Measurements from ENCODE around the gene AXIN1.
A peak's percentile ranks its signal among the peaks of the same experiment; 100 is the strongest.
"Not testable (repeated sequence)": the region's sequence is repeated elsewhere in the genome, so short reads cannot be mapped to it uniquely, and the experiment has no call there.

AXIN1 gene

GRCh38 chr16:381789-382717, 29.5 kb upstream of the AXIN1 start, which contains the start of gene PGAP6:
PGAP6 (minus strand) TSS chr16:381978; CDS start chr16:381821, 157 bp downstream.
- DNase-seq (ENCODE audit: low spot score), result peak; percentile 49

DNA sequence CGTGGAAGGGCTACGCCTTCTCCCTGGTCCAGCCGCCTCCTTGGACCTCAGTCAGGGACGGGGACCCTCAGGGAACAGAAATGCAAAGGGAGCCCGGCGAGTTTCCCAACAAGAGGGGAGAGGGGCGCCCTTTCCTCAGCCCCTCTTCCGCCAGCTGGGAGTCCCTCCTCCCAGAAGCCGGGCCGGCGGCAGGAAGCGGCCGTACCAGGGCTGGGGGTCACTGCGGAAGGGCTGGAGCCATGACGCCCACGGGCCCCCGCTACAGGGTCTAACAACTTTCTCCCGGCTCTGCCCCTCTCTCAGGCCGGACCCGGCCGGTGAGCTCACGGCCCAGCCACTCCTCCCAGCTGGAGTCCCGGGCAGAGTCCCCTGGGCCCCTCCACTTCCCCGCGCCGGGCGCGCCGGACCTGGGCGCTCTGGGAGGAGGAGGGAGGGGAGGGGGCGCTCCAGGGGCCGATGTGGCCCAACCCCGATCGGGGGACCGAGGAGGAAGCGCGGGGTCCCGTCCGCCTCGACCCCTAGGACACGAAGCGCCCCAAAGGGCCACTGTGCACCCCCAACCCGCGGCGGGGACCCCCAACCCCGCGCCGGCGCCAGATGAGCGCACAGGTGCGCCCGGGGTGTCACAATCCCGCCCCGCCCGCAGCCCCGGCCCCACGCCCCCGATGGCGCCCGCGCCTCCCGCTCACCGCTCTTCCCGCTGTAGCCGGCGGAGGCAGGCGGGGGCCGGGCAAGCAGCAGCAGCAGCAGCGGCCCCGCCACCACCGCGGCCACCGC, 28.7 kb upstream of the AXIN1 start:
- DNase-seq (ENCODE audit: low spot score), result no peak

DNA sequence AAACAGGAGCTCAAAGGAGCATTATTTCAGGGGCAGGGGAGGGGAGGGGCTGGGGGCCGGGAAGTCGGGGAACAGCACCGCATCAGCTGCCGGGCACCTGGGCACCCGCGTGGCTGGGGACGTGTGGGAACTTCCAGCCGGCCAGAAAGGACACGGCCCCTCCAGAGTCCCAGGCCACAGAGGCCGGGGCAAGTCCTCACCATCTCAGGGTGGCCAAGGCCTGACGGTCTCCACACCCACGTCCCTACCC, 28.2 kb upstream of the AXIN1 start:
- DNase-seq (ENCODE audit: low spot score), result no peak

DNA sequence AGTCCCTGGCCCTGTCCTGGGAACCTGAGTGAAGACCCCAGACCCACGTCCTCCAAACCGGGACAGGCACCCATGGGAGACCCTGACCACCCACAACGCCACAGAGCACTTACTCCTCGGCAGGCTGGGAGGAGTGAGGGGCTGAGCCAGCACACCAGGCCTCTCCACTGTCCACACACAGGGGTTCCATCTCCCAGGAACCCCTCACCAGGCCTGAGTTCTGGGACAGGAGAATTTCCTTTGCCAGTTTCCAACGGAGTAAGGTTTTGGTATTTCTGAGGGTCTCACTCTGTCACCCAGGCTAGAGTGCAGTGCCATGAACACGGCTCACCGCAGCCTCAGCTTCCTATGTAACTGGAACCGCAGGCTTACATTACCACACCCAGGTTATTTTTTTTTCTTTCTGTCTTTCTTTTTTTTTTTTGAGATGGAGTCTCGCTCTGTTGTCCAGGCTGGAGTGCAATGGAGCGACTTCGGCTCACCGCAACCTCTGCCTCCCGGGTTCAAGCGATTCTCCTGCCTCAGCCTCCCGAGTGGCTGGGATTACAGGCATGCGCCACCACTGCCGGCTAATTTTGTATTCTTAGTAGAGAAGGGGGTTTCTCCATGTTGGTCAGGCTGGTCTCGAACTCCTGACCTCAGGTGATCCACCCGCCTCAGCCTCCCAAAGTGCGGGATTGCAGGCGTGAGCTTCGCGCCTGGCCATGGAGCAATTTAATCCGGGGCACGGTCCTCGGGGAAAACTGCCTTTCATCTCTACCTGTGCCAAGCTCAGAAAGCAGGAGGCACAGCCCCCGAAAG, 27.6 kb upstream of the AXIN1 start:
- DNase-seq (ENCODE audit: low spot score), result no peak

DNA sequence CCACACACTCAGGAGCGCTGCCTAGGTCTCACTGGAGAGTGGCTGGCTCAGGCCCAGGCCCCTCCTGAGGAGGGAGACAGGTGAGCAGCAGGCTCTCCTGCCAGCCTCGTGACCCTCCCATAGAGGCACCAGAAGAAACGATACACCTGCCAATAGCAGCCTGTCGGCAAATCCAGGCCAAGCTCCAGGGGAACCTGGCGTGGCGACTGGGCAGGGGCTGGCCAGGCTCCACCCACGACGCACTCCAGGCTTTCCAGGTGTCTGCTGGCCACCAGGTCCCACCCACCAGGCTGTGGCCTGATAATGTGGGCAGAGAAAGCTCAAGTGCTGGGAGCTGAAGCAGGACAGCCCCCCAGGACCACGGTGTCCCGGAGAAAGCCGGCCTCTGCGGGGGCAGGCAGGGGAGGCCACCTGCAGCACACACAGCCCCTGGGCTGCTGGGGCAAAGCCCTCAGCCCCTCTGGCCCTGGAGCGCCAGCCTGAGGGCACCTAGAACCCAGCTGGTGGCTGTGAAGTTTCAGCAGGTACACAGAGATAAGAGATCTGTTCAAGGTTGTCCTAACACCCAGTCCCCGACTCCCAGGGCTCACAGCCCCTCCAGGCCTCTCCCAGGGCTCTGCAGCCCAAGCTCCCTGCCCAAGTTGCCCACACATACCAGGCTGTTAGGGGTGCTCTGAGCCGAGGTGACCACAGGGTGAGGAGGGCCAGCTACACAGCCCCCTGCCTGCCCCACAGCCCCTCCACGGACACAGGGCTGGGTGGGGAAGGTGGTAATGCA, 26.8 kb upstream of the AXIN1 start:
- no peak for DNase-seq (ENCODE audit: low spot score)

GRCh38 chr16:378821-379182, 26.3 kb upstream of the AXIN1 start:
- DNase-seq (ENCODE audit: low spot score), result no peak

DNA sequence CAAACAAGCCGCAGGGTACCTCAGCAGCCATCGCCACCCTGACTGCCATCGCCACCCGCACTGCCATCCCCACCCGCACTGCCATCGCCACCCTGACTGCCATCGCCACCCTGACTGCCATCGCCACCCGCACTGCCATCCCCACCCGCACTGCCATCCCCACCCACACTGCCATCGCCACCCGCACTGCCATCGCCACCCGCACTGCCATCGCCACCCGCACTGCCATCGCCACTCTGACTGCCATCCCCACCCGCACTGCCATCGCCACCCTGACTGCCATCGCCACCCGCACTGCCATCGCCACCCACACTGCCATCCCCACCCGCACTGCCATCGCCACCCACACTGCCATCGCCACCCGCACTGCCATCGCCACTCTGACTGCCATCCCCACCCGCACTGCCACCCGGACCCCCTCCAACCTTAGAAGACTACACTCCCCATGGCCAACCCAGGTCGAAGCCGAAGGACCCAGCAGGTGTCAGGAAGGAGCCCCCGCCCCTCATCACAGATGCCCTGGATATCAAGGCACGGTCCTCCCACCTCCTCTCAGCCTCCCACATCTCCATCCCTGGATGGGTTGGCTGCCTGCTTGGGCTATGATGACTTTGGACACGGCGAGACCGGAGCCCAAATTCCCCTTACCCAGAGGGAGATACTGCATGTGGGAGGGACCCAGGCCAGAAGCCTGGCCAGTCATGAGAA, 25.7 kb upstream of the AXIN1 start:
- DNase-seq (ENCODE audit: low spot score), result not testable (repeated sequence)

DNA sequence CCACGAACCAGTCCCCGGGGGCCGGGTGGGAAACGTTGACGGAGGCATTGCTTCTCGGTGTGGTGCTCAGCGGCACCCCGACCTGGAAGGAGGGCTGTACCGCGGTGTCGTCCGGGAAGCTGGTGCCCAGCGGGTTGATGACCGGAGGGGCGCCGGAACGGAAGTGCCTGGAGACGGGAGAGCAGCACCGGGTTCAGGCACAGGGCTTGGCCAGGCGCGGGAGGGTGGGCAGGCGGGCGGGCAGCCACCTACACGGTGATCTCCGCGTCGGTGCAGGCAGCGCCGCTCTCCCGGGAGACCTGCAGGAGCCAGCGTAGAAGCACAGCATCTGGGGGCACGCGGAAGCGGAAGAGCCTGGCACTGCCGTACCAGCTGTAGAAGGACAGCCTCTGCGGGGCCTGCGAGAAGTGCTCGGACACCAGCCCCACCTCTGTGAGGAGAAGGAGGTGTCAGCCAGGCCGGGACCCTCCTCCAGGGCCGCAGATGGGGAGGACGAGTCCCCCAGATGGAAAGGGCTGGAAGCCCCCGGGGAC, 25.0 kb upstream of the AXIN1 start:
- DNase-seq (ENCODE audit: low spot score), result no peak

DNA sequence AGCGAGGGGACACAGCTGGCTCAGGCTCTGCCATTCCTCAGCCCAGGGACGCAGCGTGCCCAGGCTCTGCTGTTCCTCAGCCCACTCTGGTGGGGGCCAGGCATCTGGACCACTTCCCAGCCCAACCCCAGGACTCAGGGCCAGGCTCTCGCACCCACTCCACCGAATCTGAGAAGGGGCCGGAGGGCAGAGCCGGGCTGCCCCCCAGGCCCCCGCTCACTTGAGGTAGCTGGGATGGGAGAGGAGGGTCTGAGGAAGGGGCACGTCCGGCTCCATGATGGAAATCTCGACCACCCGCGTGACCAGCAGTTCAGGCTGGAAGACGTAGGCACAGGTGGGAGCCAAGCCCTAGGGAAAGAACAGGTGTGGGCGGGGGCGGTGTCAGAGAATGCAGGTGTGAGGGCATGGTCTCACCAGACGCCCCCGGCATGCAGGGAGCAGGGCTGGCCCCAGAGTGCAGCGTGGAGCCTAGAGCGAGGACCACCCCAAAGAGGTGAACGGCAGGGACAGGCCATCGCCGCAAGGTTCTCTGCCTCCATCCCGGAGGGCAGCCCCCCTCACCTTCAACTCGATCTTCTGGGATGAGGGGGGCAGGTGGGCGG, 24.4 kb upstream of the AXIN1 start:
- no peak for DNase-seq (ENCODE audit: low spot score)

DNA sequence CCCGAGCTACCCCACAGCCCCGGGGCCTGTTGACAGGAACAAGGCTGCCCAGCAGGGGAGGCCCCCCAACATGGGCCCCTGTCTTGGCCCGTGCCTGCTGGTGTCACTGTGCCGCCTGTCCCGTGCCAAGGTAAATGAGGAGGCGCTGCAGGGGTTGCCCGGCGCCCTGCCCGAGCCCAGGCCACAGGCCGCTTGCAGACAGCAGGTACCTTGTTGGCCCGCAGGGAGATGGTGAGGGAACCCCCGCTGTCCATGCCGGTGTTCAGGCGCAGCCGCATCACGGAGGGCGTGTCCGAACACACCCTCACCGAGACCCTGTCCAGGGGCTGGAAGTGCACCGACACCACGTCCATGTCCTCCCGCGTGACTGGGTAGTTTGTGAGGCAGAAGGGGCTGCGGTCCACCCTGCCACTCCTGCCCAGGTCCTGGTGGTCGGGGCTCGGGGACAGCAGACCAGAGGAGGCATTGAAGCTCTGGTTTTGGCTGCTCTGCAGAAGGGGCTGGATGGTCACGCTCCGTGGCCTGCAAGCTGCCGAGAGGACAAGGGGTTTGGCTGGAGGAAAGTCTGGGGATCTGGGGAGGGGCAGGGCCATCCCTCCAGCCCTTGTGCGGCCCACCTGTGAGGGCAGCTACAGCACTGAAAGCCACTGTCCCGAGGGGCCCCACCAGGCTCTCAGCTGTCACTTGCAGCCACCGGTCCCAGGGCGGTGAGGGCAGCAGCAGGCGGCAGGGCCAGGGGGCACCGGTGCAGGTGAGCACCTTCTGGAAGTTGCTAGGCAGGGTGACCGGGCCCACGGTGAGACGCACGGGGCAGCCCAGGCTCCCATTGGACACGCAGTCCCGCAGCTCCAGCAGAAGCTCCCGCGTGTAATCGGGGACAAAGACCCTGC, 23.6 kb upstream of the AXIN1 start:
- DNase-seq (ENCODE audit: low spot score), result no peak

- no peak for DNase-seq (ENCODE audit: low spot score)
These were observed 22.7 kb upstream of the AXIN1 start for GRCh38 chr16:375212-375611.

GRCh38 chr16:374616-374926, 22.0 kb upstream of the AXIN1 start:
- no peak for DNase-seq (ENCODE audit: low spot score)

DNA sequence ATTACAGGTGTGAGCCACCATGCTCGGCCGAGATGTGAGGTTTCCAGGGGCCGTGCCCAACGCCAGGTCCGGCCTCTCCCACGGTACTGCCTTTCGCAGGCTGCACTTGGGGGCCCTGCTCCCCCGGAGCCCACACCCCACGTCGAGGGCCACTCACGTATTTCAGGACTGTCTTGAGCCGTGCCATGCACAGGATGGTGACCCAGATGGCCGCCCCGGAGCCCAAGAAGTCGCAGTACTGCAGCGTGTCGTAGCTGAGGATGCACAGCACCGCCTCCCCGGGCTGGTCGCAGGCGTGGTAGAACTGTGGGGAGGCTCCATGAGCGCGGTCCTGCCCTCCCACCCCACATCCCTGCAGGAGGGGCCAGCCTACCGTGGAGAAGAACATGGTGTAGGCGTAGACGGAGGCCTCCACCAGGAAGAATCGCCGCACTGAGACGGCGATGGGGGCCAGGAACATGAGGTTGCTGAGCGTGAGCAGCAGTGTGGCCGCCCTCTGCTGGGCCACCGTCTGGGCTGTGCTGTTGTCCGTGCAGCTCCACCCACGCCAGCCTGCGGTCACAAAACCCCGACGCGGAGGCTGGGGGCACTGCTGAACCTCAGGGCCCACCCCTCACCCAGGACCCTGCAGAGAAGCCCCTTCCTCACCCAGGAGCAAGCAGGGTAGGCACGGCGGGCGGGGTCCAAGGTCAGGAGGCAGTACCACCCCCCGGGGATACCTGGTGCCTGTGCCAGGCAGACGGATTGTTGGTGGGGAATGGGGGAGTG, 21.5 kb upstream of the AXIN1 start:
- no peak for DNase-seq (ENCODE audit: low spot score)

GRCh38 chr16:373020-373598, 20.6 kb upstream of the AXIN1 start:
- DNase-seq (ENCODE audit: low spot score), result no peak

DNA sequence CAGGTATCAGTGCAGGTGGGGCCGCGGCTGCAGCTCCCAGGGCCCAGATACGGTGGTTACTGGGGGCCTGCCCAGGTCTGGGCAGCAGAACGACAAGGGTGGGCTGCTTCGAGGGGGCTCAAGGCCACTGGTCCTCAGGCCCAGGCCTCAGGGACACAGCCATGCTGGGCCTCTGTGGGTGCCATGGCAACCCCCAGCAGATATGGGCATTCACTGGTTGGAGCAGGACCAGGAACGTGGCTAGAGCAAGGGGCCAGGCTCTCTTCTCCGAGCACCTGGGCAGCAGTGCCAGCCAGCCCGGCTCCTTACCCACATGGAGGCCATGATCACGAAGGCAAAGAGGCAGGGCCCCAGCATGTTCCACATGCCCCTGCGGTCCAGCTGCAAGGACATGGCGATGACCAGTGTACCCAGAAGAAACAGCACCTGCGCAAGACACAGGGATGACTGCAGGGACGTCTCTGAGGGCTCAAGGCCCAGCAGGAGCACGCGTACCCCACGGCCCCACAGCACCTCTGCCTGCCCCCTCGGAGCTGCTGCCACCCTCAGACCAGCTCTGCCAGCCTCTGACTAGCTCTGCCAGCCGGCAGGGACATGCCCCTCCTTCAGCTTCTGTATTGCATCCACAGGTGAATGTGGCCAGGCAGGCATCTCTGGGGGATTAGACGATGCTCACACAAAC, 19.9 kb upstream of the AXIN1 start:
- DNase-seq (ENCODE audit: low spot score), result no peak

DNA sequence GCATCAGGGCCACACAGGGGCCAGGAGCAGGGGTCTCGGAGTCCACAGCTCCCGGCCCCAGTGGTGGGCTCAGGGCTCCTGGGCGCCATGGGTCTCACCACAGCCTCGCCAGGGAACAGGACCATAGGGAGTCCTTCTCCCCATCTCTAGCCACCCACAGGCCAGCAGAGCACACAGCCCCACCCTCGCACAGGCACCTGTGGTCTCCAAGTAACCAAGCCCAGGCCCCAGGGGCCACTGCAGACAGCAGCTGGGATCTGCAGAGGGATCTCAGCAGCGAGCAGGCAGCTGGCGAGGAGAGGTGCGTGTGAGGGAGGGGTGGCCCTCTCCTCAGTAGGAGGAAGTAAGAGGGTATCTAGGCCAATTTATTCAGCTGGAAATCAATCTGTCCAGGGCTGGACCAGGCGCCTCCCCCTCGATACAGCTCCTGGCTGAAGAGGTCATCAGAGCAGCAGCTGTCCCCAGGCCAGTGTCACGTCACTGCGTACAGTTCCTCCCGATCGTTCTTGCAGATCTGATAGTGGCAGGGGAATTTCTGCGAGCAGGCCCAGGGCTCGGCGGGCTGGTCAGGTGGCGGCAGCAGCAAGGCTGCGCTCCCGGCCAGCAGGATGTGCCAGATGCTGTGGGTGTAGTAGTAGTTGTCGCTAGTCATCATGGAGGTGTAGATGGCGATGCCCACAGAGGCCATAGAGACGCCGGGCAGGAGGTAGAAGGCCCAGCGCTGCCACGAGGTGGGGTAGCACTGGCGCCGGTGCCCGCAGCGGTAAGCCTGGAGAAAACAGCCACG, 19.2 kb upstream of the AXIN1 start:
- no peak for DNase-seq (ENCODE audit: low spot score)

DNA sequence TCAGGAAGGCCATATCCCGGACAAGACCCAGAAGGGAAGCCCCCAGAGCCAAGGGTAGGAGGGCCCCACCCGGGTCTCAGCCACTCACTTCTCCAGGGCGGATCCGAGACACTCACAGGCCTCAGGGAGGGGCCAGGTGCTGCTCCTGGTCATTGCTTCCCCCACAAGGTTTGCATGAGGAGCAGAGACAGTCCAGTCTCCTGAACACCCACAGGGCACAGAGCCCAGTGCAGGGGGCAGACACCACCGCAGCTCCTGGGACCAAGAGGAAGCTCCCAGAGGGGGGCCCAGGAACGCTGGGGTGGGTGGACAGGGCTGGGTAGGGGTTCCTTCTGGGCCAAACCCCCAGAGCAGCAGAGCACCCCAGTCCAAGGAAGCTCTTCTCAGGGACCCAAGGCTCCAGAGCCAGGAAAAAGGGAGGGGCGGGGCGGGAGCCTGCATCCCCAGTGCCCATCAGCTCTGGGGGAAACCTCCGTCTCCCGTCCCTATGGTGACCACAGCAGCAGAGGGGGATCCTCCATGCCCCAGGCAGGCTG, 18.5 kb upstream of the AXIN1 start:
- DNase-seq (ENCODE audit: low spot score), result no peak
